GM21825 (cell line): Measurements from ENCODE around the gene BARX1.

ENCODE experiments used
- ATAC-seq: cut with Tn5 transposase; IDR thresholded peaks from one replicate; pipeline ENCODE4 v1.9.1; 2021; ENCODE audit warnings: mild to moderate bottlenecking, moderate library complexity; ENCODE audit not compliant: unreplicated experiment

BARX1 gene

DNA sequence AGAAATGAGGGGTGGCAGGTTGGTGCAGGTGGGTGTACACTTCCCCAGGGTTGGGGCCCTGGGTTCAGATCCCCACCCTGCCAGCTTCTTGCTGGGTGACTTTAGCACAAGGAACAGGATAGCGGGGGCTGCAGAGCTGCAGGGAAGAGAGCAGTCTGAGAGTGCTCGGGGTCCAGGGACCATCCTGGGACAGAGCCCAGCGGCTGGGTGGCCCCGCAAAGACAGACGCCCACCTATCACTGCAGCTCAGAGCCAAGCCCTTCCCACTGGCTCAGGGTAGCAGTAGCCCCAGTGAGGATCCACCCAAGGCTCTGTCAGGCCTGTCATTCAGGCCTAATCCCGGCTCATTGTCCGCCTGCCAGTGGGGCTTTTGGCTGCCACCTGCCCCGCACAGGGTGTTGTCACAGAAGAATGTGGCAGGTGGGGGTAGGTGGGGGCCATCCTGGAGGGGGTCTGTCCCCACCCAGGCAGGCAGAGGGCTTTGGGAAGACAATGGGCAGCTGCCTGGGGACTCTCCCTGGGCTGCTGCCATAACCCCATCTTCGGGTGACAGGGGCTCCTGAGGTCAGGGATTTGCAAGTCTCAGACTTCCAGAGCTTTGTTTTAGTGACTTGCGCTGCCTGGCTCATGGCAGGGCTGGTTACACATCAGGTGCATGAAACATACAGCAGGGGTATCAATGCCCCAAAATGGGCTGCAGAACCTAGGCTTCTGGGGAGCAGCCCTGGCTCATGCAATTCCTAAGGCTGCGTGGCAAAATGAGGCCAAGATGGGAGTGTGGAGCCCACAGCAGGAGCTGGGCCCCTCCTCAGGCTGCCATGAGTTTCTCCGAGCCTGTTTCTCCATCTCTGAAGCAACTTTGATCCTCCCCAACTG, 52.1 kb downstream of the BARX1 start:
- no peak for ATAC-seq

DNA sequence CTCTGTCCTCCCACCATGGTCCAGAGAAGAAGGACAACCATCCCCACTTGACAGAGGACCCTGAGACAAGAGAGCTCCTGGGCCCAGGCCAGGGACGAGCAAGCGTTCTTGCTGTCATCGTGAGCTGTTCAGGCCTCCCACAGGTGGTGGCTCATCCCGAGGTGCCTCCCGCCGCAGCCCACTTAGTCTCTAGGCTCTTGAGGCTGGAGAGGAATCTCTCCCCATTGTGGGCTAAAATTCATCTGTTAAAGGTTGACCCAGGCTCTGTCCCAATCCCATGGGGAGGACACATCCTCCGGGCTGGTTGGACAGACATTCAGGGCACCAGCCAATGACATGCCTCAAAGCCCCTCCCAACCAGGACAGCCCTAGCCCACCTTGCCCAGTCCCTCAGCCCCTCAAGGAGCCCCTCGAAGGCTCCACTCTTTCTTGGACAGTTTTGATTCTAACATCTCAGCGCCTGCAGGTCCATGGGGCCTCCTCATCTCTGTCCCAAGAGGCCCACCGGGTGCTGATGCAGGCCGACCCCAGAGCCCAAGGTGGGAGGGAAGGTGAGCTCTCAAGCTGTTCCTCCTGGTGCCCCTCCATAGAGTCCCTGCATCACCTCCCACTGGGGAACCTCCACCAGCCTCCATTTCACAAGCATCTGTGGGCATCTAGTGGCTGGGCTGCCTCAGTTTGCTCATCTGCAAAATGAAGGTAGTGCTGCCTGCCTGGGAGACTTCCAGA, 52.9 kb downstream of the BARX1 start:
- no peak for ATAC-seq
